ENCODE results near the gene PELO.

PELO gene

GRCh38 chr5:52751137-52751536, 36.6 kb upstream of the PELO start:
- no peak for DNase-seq
- H3K4me3 ChIP-seq (ENCODE audit: insufficient read depth, low read depth, low read length, poor library complexity, severe bottlenecking) = no peak overlapping the region
- H3K27me3 ChIP-seq (replicated peaks; ENCODE audit: control insufficient read depth, insufficient read depth, low read length, poor library complexity, severe bottlenecking) = no peaks in the 10 kb centered on the region
- H3K4me1 ChIP-seq (ENCODE audit: control insufficient read depth, insufficient read depth, low read length, poor library complexity, severe bottlenecking) = no peaks in the 10 kb centered on the region
- no peaks in the 10 kb centered on the region for H3K36me3 ChIP-seq (ENCODE audit: control insufficient read depth, insufficient read depth, low read length)
- no peak overlapping the region for H3K27ac ChIP-seq (ENCODE audit: insufficient read depth, low read length, poor library complexity, severe bottlenecking)
- H3K9me3 ChIP-seq (ENCODE audit: control insufficient read depth, low read length) = no peaks in the 10 kb centered on the region

- no peaks in the 10 kb centered on the region for H3K27me3 ChIP-seq (replicated peaks; ENCODE audit: control insufficient read depth, insufficient read depth, low read length, poor library complexity, severe bottlenecking)
- no peak overlapping the region for H3K27ac ChIP-seq (ENCODE audit: insufficient read depth, low read length, poor library complexity, severe bottlenecking)
- no peak for DNase-seq
- H3K36me3 ChIP-seq (ENCODE audit: control insufficient read depth, insufficient read depth, low read length) = no peaks in the 10 kb centered on the region
- no peaks in the 10 kb centered on the region for H3K4me1 ChIP-seq (ENCODE audit: control insufficient read depth, insufficient read depth, low read length, poor library complexity, severe bottlenecking)
- no peak overlapping the region for H3K4me3 ChIP-seq (ENCODE audit: insufficient read depth, low read depth, low read length, poor library complexity, severe bottlenecking)
- H3K9me3 ChIP-seq (ENCODE audit: control insufficient read depth, low read length) = no peaks in the 10 kb centered on the region
Observed at GRCh38 chr5:52754051-52754450, 33.7 kb upstream of the PELO start.

- H3K9me3 ChIP-seq (ENCODE audit: control insufficient read depth, low read length) = no peaks in the 10 kb centered on the region
- H3K27ac ChIP-seq (ENCODE audit: insufficient read depth, low read length, poor library complexity, severe bottlenecking) = no peak overlapping the region
- H3K4me3 ChIP-seq (ENCODE audit: insufficient read depth, low read depth, low read length, poor library complexity, severe bottlenecking) = no peak overlapping the region
- no peaks in the 10 kb centered on the region for H3K4me1 ChIP-seq (ENCODE audit: control insufficient read depth, insufficient read depth, low read length, poor library complexity, severe bottlenecking)
- DNase-seq = no peak
- no peaks in the 10 kb centered on the region for H3K27me3 ChIP-seq (replicated peaks; ENCODE audit: control insufficient read depth, insufficient read depth, low read length, poor library complexity, severe bottlenecking)
- H3K36me3 ChIP-seq (ENCODE audit: control insufficient read depth, insufficient read depth, low read length) = no peaks in the 10 kb centered on the region
Observed at GRCh38 chr5:52757527-52757926, 30.2 kb upstream of the PELO start.

GRCh38 chr5:52758014-52758413, 29.7 kb upstream of the PELO start:
- Histone ChIP-seq H3K27me3 (replicated peaks; ENCODE audit: control insufficient read depth, insufficient read depth, low read length, poor library complexity, severe bottlenecking) (no peaks in the 10 kb centered on the region), H3K4me1 (ENCODE audit: control insufficient read depth, insufficient read depth, low read length, poor library complexity, severe bottlenecking) (no peaks in the 10 kb centered on the region), H3K27ac (ENCODE audit: insufficient read depth, low read length, poor library complexity, severe bottlenecking) (no peak overlapping the region), H3K9me3 (ENCODE audit: control insufficient read depth, low read length) (no peaks in the 10 kb centered on the region), H3K4me3 (ENCODE audit: insufficient read depth, low read depth, low read length, poor library complexity, severe bottlenecking) (no peak overlapping the region), H3K36me3 (ENCODE audit: control insufficient read depth, insufficient read depth, low read length) (no peaks in the 10 kb centered on the region)
- DNase-seq = no peak

DNA sequence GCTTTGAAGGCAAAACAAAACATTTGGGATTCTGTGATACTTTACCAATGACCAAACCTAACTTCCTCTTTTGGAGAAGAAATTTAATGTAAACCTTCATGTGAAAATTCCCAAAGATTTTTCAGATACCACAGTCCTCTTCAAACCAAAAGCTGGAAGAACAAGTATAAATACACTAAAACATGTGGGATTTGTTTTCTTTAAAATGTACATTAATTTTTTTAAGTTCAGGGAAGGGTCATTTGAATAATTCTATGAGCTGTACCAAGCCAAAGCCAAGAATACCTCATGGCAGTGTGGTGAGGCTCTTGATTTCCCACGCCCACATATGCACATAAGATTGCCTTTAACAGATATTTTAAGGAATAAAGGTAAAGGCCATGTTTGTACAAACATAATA, 28.4 kb upstream of the PELO start:
- Histone ChIP-seq H3K27me3 (replicated peaks; ENCODE audit: control insufficient read depth, insufficient read depth, low read length, poor library complexity, severe bottlenecking) (no peaks in the 10 kb centered on the region), H3K9me3 (ENCODE audit: control insufficient read depth, low read length) (no peaks in the 10 kb centered on the region), H3K27ac (ENCODE audit: insufficient read depth, low read length, poor library complexity, severe bottlenecking) (no peak overlapping the region), H3K4me1 (ENCODE audit: control insufficient read depth, insufficient read depth, low read length, poor library complexity, severe bottlenecking) (no peaks in the 10 kb centered on the region), H3K4me3 (ENCODE audit: insufficient read depth, low read depth, low read length, poor library complexity, severe bottlenecking) (no peak overlapping the region), H3K36me3 (ENCODE audit: control insufficient read depth, insufficient read depth, low read length) (no peaks in the 10 kb centered on the region)
- DNase-seq = no peak

GRCh38 chr5:52760695-52761366, 26.9 kb upstream of the PELO start:
- Histone ChIP-seq H3K4me1 (ENCODE audit: control insufficient read depth, insufficient read depth, low read length, poor library complexity, severe bottlenecking) (no peaks in the 10 kb centered on the region), H3K36me3 (ENCODE audit: control insufficient read depth, insufficient read depth, low read length) (no peaks in the 10 kb centered on the region), H3K9me3 (ENCODE audit: control insufficient read depth, low read length) (no peaks in the 10 kb centered on the region), H3K27me3 (replicated peaks; ENCODE audit: control insufficient read depth, insufficient read depth, low read length, poor library complexity, severe bottlenecking) (no peaks in the 10 kb centered on the region), H3K4me3 (ENCODE audit: insufficient read depth, low read depth, low read length, poor library complexity, severe bottlenecking) (no peak overlapping the region), H3K27ac (ENCODE audit: insufficient read depth, low read length, poor library complexity, severe bottlenecking) (no peak overlapping the region)
- no peak for DNase-seq

DNA sequence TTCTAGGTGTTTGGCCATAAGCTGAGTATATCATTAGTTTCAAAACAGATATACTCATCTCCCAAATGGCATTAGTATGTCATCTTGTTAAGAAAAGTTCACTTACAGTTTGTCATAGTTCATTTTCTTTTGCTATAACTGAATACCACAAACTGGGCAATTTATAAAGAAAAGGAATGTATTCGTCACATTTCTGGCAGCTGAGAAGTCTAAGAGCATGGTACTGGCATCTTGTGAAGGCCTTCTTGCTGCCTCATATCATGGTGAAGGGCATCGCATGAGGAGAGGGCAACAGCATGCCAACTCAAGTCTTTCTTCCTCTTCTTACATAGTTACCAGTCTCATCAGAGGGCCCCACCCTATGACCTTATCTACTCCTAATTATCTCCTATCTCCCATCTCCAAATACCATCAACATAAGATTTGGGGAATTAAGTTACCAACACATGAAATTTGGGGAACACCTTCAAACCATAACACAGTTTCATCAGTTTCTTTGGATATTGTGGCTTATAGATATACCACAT, 20.4 kb upstream of the PELO start:
- H3K4me1 ChIP-seq (ENCODE audit: control insufficient read depth, insufficient read depth, low read length, poor library complexity, severe bottlenecking) = no peaks in the 10 kb centered on the region
- H3K27me3 ChIP-seq (replicated peaks; ENCODE audit: control insufficient read depth, insufficient read depth, low read length, poor library complexity, severe bottlenecking) = no peaks in the 10 kb centered on the region
- no peaks in the 10 kb centered on the region for H3K36me3 ChIP-seq (ENCODE audit: control insufficient read depth, insufficient read depth, low read length)
- no peak overlapping the region for H3K4me3 ChIP-seq (ENCODE audit: insufficient read depth, low read depth, low read length, poor library complexity, severe bottlenecking)
- no peaks in the 10 kb centered on the region for H3K9me3 ChIP-seq (ENCODE audit: control insufficient read depth, low read length)
- no peak overlapping the region for H3K27ac ChIP-seq (ENCODE audit: insufficient read depth, low read length, poor library complexity, severe bottlenecking)
- no peak for DNase-seq

DNA sequence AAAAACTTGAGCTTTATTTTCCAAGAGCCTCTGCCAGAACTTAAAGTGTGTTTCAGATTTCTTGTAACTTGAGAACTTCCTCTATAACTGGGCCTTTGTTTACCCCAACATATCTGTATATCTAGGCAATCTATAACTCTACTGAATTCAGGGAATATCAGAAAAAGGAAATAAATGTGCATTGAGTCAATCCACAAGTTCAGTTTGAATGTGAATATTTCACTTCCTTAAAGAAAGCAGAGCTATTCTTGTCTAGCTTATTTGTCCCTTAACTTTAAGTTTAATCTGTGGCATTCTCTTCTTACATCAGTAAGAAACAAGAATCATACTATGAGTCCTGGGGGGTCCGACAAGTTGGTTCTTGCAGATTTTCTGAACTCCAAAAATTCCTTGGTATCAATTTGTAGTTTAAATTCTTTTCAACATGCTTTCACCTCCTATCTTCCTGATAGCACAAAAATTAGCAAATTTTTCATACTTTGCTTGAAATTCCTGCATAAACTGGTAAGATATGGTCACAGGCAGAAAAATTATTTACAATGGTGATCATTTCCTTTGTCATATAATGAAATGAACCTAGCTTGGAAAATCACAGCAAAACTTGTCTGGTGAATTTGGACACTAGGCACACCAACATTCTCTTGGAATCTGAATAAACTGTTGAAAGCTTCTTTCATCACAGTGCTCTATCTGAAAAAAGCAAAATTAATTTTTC, 19.8 kb upstream of the PELO start:
- no peaks in the 10 kb centered on the region for H3K27me3 ChIP-seq (replicated peaks; ENCODE audit: control insufficient read depth, insufficient read depth, low read length, poor library complexity, severe bottlenecking)
- DNase-seq = no peak
- H3K36me3 ChIP-seq (ENCODE audit: control insufficient read depth, insufficient read depth, low read length) = no peaks in the 10 kb centered on the region
- no peaks in the 10 kb centered on the region for H3K9me3 ChIP-seq (ENCODE audit: control insufficient read depth, low read length)
- no peaks in the 10 kb centered on the region for H3K4me1 ChIP-seq (ENCODE audit: control insufficient read depth, insufficient read depth, low read length, poor library complexity, severe bottlenecking)
- H3K27ac ChIP-seq (ENCODE audit: insufficient read depth, low read length, poor library complexity, severe bottlenecking) = no peak overlapping the region
- no peak overlapping the region for H3K4me3 ChIP-seq (ENCODE audit: insufficient read depth, low read depth, low read length, poor library complexity, severe bottlenecking)

- Histone ChIP-seq H3K27ac (ENCODE audit: insufficient read depth, low read length, poor library complexity, severe bottlenecking) (no peak overlapping the region), H3K36me3 (ENCODE audit: control insufficient read depth, insufficient read depth, low read length) (no peaks in the 10 kb centered on the region), H3K4me1 (ENCODE audit: control insufficient read depth, insufficient read depth, low read length, poor library complexity, severe bottlenecking) (peaks cover 3% of the 10 kb centered on the region), H3K4me3 (ENCODE audit: insufficient read depth, low read depth, low read length, poor library complexity, severe bottlenecking) (no peak overlapping the region), H3K27me3 (replicated peaks; ENCODE audit: control insufficient read depth, insufficient read depth, low read length, poor library complexity, severe bottlenecking) (no peaks in the 10 kb centered on the region), H3K9me3 (ENCODE audit: control insufficient read depth, low read length) (no peaks in the 10 kb centered on the region)
- DNase-seq = no peak
Observed at GRCh38 chr5:52769061-52769460, 18.7 kb upstream of the PELO start.

GRCh38 chr5:52770287-52770939, 17.3 kb upstream of the PELO start:
- Histone ChIP-seq H3K27ac (ENCODE audit: insufficient read depth, low read length, poor library complexity, severe bottlenecking) (no peak overlapping the region), H3K4me1 (ENCODE audit: control insufficient read depth, insufficient read depth, low read length, poor library complexity, severe bottlenecking) (peaks cover 7% of the 10 kb centered on the region), H3K27me3 (replicated peaks; ENCODE audit: control insufficient read depth, insufficient read depth, low read length, poor library complexity, severe bottlenecking) (no peaks in the 10 kb centered on the region), H3K4me3 (ENCODE audit: insufficient read depth, low read depth, low read length, poor library complexity, severe bottlenecking) (no peak overlapping the region), H3K36me3 (ENCODE audit: control insufficient read depth, insufficient read depth, low read length) (no peaks in the 10 kb centered on the region), H3K9me3 (ENCODE audit: control insufficient read depth, low read length) (no peaks in the 10 kb centered on the region)
- no peak for DNase-seq

Data from effector memory CD4-positive, alpha-beta T cell (primary cell).